Stomach (tissue), 4 donors: ENCODE data around the gene HSD17B13.

ENCODE experiments used
- CTCF ChIP-seq, 7 experiments: fragments of 450-650 bp in 4 of 7; fragments of 200-600 bp in 3 of 7; sonication (generic) in 3 of 7; IDR thresholded peaks; one replicate each; pipeline ENCODE4 v1.5.1; 2016 to 2019; ENCODE audit warnings: antibody characterized with exemption in 7 of 7, control low read depth in 2 of 7, mild to moderate bottlenecking in 1 of 7
- EP300 ChIP-seq: sonication (generic); formaldehyde crosslinking; IDR thresholded peaks from one replicate; pipeline ENCODE4 v1.6.1; 2017; ENCODE audit warnings: antibody characterized with exemption
- POLR2AphosphoS5 ChIP-seq, 3 donors: sonication (generic); formaldehyde crosslinking; IDR thresholded peaks; one replicate each; pipeline ENCODE4 v1.6.1; 2016; ENCODE audit warnings: antibody characterized with exemption in 3 of 3

- TF ChIP-seq CTCF (IDR thresholded peaks at IDR 0.05) (no peak), POLR2AphosphoS5 (IDR thresholded peaks at IDR 0.05) (no peak), EP300 (no peak)
Measured at GRCh38 chr4:87317527-87317926, 5.2 kb downstream of the HSD17B13 start.
